ENCODE data around the gene KRAS.
A peak's percentile ranks its signal among the peaks of the same experiment; 100 is the strongest.
"Not testable (repeated sequence)": the region's sequence is repeated elsewhere in the genome, so short reads cannot be mapped to it uniquely, and the experiment has no call there.

The KRAS gene

DNA sequence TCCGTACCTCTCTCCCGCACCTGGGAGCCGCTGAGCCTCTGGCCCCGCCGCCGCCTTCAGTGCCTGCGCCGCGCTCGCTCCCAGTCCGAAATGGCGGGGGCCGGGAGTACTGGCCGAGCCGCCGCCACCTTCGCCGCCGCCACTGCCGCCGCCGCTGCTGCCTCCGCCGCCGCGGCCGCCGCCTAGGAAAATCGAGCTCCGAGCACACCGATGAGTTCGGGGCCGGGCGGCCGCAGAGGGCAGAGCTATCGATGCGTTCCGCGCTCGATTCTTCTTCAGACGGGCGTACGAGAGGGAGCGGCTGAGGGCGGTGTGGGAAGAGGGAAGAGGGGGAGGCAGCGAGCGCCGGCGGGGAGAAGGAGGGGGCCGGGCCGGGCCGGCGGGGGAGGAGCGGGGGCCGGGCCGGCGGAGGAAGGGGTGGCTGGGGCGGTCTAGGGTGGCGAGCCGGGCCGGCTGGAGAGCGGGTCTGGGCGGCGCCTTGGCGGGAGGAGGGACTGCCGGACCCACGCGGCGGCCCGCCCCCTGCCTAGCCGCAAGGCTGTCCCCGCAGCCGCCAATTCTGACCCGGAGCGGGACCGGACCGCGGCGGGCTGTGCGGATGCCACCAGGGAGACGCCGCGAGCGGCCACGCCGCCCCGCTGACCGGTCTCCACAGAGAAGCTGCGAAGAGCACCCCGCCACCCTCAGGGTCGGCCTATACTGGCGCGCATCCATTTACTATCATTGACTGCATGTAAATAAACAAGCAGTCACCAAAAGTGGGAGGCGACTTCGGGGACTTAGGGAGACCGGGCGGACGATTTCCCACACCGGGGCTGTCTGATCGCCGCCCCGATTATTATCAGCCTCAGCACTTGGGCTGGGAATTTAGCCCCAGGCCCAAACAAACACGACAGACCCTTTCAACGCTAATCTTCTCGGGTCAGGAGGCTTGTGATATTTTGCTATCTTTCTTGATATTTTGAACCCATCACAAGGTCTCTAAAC is at the start of gene KRAS:
Gene KRAS (minus strand): TSS at position 186 of the 987 bp plus-strand sequence.
- peak; percentile 74 to 88 (median 85) for DNase-seq (ENCODE audit: low read depth in 3 of 3)

DNA sequence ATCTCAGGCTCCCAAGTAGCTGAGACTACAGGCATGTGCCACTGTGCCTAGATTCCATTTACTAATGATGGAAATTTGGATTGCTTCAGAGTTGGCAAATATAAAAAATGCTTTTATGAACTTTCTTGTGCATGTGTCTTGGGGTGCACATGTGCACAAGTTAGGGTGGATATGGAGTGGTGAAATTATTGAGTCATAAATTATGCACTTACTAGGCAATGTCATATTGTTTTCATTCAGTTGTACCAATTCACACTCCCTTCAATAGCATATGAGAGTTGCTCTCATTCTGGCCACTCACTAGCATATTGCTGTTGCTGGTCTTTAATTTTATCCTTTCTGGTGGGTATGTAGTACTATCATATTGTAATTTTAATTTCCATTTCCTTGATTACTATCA is 45.7 kb upstream of the KRAS start:
- DNase-seq (ENCODE audit: low read depth in 3 of 3) = no peak

DNA sequence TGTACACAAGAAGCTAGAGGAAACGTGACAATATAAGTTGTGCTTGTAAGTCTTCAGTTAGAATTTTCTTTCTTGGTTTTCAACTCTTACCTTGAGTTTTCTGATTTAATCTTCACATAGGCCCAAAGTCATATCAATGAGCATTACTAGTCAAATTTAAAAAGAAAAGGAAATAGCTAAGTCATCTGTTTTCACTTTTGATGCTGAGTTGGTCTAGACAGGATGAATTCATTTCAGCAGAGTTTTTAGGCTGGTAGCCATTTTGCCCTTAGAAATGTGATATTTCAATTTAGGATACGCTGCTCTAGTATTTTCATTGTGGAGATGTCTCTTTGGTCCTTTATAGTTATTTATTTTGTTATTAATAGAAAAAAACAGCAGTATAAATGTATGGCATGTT is 44.6 kb upstream of the KRAS start:
- DNase-seq (ENCODE audit: low read depth in 3 of 3) = no peak

DNA sequence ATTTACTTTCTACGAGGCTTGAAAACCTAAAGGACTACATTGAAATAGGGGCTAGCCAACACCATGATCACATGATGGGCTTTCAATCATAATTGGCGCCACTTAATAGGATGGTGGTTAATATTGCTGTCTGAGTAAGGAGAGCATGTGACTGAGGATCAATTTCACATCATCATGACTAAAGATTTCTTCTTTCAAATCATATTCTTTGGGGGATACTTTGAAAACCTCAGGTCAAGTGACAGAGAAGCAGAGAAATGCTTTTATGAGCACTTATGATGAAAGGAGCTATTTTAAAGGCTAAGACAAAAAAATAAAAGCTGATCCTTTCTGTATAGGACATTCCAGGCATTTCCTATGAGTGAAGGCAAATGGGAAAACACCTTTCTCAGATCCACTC is 42.9 kb upstream of the KRAS start:
- DNase-seq (ENCODE audit: low read depth in 3 of 3) = no peak

DNA sequence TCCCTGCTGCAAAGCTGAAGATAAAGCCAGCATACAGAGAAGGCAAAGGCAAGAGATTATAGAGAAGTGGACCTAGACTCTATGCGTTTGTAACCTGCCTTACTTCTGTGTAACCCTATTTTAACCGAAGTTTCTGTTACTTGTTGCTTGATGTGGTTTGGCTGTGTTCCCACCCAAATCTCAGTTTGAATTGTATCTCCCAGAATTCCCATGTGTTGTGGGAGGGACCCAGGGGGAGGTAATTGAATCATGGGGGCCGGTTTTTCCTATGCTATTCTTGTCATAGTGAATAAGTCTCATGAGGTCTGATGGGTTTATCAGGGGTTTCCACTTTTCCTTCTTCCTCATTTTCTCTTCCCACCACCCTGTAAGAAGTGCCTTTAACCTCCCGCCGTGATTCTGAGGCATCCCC is 42.1 kb upstream of the KRAS start:
- not testable (repeated sequence) for DNase-seq (ENCODE audit: low read depth in 3 of 3)

DNA sequence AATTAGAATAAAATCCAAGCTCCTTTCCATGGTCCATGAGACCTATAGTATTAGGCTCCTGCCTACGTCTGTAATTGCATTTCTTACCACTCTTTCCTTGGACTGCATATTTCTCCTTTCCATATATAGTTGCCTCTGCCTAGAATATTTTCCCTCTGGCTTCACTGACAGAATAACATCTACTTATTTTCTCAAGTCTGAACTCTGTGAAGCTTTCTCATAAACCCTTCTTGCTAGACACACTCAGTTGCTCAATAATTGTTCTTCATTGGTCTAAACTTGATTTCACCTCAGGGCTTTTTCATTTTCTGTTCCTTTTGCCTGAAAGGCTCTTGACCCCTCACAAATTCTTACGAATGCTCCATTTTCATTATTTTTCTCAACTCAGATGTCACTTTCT is 36.9 kb upstream of the KRAS start:
- no peak for DNase-seq (ENCODE audit: low read depth in 3 of 3)

DNA sequence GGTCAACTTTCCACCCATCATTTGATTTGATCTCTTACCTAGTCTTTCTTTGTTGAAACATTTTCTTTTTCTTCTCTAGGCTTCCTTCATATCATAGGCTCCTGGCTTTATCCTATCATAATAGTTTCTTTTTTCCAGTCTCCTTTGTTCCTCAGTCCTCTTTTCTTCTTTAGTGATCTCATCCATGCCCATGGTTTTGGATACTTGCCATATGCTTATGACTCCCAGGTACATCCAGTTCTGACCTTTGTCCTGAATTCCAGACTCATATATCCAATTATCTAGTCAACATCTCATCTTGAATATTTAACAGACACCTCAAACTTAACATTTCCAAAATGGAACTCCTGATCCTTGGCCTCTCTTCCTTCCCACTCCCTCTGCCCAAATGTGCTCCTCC is 36.1 kb upstream of the KRAS start:
- no peak for DNase-seq (ENCODE audit: low read depth in 3 of 3)

DNA sequence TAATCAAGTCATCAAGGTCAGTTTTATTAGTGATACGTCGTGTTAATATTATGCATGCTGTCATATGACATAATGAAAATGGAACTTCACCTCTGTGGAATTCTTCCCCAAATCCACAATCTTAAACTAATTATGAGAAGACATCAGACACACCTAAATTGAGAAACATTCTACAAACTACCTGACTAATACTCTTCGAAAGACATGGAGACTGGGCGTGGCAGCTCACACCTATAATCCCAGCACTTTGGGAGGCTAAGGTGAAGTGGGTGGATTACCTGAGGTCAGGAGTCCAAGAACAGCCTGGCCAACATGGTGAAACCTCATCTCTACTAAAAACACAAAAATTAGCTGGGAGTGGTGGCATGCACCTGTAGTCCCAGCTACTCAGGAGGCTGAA is 33.3 kb upstream of the KRAS start:
- DNase-seq (ENCODE audit: low read depth in 3 of 3) = no peak

DNA sequence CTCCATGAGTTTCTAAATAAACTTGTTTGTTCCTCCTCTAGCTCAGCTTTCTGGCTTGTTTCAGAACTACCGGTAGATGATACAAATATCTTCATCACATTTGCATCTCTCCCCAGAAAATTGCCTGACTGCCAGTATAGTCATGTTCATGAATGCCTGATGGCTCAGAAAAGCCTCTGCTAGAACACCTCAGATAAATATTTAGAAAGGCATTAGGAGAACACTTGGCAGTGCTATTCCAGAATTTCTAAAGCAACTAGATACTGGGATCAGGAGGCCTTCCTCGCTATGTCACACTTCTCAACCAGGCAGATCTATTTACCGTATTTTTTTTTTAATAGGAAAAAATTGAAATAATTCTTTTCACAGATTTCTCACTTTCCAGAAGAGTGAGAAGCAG is 32.3 kb upstream of the KRAS start:
- DNase-seq (ENCODE audit: low read depth in 3 of 3) = no peak

DNA sequence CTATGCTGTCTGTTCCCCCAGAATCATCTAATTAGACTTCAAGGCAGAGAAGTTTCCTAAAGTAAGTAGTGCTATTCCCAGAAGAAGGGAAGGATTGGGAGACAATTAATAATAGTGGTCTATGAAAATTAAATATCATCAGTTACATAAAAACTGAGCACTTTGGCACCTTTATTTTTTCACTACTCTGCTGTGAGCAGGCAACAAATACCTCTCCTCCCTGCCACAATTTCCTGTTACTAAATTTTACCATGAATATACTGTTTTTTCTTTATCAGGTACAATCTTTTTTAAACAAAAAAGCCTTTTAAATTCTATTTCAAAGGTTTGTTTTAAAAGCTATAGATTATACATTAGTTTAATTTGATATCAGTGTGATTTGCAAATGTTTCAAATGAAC is 29.4 kb upstream of the KRAS start:
- no peak for DNase-seq (ENCODE audit: low read depth in 3 of 3)

DNA sequence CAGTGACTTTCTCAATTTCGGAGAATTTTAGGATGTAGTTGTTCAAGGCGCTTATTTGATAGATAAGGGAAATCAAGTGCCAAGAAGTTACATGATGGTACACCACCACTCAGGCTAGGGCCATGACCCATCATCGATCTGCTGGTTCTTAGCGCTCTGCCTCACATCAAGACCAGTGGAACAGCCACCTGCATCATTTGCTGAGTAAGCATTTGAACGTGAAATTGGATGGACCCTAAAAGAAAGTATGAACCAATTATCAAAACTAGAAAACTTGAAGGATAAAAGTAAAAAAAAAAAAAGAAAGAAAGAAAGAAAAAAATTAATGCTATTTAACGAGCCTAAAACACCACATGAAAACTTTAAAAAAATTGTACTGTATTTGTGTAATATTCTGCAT is 27.5 kb upstream of the KRAS start:
- DNase-seq (ENCODE audit: low read depth in 3 of 3) = no peak

DNA sequence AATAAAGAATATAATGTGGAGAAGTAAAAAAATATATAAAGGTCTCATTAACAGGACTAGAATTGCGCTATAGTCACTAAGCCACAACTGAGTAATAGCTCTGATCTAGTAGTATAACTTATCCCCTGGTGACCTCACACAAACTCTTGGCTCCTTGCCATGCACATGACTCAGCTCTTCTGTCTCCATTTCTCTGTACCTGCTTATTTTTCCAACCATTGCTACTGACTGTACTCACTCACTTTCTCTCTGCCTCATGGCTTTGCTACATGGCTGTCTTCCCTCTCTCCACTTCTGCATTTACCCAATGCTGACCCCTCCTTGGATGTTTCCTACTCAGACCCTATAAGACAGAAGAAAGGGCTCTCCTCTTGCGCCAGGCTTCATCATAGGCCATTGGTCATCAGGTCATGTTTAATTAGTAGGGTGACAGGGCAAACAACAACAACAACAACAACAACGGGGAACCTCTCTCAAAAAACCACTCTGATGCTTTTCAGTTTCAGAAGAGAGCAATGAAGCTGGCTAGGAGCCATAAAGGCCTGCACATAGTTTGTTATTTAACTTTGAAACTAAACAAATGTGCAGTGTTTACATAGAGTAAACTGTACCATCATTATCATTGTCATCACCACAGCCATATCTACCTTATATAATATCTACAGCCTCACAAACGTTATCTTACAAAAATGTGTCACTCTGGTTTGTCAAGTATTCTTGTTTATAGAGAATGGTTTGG is 25.6 kb upstream of the KRAS start:
- DNase-seq (ENCODE audit: low read depth in 3 of 3) = peak; percentile 23 to 51 (median 45)

DNA sequence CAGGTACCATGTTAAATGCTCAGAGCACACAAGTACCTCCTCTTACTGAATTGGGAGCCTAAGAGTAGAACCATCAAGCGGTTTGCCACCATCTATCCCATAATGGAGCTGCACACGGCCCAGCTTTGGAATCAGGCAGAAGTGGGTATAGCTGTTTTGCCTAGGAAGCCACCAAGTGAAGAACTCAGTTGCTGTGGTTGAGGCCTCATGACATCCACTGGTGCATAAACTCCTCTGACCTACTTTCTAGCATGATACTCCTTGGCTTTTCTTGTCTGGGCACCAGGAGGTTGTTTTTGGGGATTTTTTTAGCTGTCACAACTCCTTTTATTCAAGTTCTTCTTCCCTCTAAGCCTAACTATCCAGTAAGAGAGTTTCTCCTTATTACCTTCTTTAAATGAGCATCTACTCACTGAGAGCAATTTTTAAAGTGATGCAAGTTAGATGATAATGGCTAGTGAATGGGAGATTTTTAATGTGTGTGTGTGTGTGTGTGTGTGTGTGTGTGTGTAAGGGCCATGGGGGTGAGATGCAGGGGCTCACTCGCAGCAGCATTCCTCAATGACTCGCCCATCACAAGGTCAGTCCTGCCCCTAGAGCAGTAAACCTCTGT is 20.9 kb upstream of the KRAS start:
- DNase-seq (ENCODE audit: low read depth in 3 of 3) = no peak

DNA sequence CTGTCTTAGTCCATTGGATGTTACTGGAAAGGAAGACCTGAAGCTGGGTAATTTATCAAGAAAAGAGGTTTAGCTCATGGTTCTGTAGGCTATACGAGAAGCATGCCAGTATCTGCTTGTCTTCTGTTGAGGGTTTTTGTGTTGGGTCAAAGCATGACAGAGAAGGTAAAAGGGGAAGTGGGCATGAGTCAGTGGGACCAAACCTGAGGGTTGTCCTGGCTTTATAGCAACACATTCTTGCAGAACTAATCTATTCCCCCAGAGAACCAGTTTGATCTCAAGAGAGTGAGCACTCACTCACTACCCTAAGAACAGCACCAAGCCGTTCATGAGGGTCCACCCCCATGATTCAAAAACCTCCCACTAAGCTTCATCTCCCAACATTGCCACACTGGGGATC is 19.0 kb upstream of the KRAS start:
- no peak for DNase-seq (ENCODE audit: low read depth in 3 of 3)

DNA sequence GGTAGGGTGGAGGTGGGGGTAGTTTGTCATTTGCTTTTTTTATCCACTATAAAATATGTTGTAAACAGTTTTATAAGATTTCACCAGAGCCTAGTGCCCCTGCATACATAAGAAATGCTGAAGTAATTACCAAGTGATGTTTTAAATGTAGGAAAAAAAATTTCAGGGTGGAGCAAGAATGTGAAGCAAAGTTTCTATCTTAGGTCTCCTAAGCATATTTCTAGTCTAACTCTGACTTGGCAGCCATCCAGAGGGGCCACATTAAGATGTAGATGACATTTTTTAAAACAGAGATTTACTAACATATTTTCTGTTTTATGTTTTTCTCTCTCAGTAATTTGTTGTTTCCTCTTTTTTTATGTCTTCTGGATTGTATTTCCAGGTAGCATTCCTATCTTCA is 15.8 kb upstream of the KRAS start:
- no peak for DNase-seq (ENCODE audit: low read depth in 3 of 3)

DNA sequence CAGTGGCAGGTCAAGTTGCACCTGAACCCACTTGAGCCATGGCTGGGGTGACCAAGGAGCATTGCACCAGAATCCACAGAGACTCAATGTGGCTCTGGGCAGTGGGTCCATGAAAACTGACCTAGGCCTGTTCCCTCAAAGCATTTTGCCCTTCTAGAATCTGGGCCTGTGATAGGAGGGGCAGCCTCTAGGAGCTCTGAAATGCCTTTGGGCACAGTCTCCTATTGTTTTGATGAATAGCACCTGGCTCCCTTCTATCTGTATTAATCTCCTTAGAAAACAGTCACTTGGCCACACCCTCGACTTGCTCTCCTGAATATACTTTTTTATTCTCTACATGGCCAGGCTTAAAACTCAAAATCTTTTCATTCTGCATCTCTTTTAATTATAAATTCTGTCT is 14.1 kb upstream of the KRAS start:
- no peak for DNase-seq (ENCODE audit: low read depth in 3 of 3)

DNA sequence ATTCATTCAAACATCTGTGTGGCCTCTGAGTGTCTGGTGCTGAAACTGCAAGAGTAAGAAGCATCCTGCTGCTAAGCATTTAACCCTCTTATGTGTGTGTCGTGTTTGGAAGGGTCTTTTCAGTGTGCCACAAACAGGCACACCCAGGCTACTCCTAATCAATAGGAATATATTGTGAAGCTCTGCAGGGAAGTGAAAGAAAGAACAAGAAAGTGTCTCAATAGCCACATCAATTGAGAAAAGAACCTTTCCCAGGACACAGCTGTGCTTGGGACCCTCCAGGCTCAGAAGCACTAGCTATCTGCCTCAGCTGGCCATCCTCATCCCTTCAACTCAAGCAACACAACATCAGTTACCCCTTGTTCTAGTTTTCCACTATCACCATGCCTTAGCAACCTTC is 13.4 kb upstream of the KRAS start:
- no peak for DNase-seq (ENCODE audit: low read depth in 3 of 3)

DNA sequence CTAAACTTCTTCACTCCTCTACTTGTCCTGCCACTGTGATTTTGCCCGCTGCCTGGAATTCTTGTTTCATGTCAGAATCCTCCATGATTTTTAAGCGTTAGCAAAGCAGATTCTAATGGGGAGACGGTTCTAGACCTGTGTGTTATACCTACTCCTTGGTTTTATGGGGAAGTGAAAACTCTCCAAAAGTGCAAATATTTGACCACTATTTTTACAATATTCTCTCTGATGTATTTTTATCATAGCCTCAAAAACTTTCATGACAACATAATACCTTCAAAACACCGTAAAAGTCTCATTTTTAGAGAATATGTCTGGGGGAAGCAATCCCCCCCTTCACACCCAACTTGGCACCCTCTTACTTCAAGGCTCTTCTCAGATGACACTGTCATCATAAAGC is 12.9 kb upstream of the KRAS start:
- no peak for DNase-seq (ENCODE audit: low read depth in 3 of 3)

DNA sequence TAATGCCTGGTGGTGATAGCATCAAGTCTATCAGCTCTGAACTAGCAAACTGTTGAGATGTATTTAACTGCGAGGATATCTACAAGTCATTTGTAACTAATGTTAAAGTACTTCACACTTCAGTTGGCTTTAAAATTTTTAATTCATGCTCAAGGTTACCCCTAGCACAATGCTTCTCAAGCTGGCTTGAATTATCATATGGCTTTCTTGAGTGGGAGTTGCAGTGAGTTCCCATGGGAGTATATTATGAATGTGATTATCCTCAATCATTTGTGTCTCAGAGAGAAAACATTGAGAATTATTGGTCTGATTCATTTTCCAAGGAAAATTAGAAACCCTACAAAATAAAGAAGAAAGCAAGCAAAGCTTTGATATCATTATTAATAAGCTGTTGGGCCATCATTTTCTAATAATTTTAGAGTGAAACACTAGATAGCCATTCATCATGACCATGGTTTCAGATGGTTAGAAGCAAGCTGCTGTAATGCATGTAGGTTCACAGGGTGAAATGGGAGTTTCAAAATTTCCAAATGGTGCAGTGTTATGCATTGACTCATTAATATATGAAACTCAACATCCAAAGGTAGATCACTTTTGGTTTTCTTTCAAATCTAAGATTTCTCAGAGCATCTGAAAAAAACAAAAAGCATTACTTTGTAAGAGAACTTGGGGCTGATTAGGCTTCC is 11.8 kb upstream of the KRAS start:
- no peak for DNase-seq (ENCODE audit: low read depth in 3 of 3)

DNA sequence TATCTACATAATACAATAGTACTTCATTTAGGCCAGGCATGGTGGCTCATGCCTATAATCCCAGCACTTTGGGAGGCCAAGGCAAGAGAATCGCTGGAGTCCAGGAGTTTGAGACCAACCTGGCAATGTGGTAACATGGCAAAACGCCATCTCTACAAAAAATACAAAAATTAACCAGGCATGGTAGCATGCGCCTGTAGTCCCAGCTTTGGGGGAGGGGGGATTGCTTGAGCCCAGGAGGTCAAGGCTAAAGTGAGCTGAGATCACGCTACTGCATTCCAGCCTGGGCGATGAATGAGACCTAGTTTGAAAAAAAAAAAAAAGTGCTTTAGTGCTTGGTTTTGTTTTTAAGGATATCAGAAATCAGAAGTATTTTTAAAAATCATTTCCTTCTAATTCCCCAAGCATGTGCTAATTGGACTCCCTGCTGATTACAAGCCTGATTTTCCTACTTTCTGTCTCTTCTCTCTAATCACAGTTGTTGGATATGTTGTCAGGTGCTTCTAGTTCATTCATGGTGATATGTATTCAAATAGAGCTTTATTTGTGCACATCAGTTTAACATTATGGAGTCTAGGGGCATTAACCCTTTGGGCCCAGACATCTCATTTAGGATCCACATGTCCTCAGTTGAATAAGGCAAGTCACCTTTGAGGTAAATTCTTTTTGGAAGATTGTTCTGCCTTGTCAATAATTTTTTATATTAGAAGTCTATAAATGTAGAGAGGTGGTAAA is 7.0 kb upstream of the KRAS start:
- DNase-seq (ENCODE audit: low read depth in 3 of 3) = no peak

DNA sequence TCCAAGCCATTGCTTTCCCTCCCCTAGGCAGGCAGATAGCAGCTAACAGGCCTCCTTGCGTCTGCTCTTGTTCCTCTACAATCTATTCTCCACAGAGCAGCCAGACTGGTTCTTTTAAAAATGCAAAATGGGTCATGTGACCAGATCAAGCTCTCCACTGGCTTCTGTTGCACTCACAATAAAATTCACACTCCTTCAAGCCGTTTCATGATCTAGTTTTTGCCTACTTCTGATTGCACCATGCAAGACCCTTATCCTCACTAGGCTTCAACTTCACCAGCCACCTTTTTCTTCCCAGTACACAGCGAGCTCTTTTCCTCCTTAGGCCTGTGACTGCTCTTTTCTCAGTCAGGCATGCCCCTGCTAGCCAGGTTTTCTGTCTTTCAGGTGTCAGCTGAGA is 6.1 kb upstream of the KRAS start:
- no peak for DNase-seq (ENCODE audit: low read depth in 3 of 3)

All from stimulated activated CD4-positive, alpha-beta T cell treated with anti-CD3 and anti-CD28 coated beads, TNF-alpha, amount 100 ng/mL, for 4 hours (primary cell).